NB4 (cell line): Measurements from ENCODE around the gene CDH4.

Source experiments
- CTCF ChIP-seq: IDR thresholded peaks from one replicate; pipeline ENCODE4 v1.5.1; 2012; ENCODE audit warnings: low read depth, low read length
- MAX ChIP-seq: IDR thresholded peaks from 2 replicates; pipeline ENCODE4 v1.6.1; 2011; ENCODE audit warnings: low read depth, low read length
- POLR2A ChIP-seq: IDR thresholded peaks from 2 replicates; pipeline ENCODE4 v1.6.1; 2011; ENCODE audit warnings: mild to moderate bottlenecking; ENCODE audit not compliant: insufficient read length; ENCODE audit errors: extremely low read depth

DNA sequence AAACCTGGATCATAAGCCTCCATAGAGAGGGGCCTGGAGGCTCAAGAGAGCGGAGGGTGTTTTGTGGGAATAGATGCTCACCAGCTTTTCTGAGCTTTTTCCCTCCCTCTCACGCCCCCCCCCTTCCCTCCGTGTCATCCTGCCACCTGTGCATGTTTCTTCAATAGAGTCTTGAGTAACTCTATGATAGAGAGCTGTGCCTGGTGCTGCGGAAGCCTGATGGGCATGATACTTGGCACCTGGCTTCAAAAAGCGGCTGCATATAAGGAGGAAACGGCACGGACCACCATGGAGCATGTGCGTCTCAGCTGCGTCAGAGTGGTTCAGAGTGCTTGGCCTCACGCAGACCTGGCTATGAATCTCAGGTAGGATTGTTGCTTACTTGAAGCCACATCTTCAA is 198.9 kb downstream of the CDH4 start:
- TF ChIP-seq CTCF: no peak
- no peak for TF ChIP-seq POLR2A
- TF ChIP-seq MAX: no peak
